ENCODE measurements around the gene GOLGA6C.
"Not testable (repeated sequence)": the region's sequence is repeated elsewhere in the genome, so short reads cannot be mapped to it uniquely, and the experiment has no call there.

- TF ChIP-seq CTCF (conservative IDR thresholded peaks at IDR 0.05; ENCODE audit: low read length) = 0 out of 2 replicates have a peak, but pooled peaks have one; percentile 28
- TF ChIP-seq EZH2phosphoT487 (IDR thresholded peaks at IDR 0.05; ENCODE audit: borderline replicate concordance, low read depth, low read length) = not testable (repeated sequence)
Measured at GRCh38 chr15:75252285-75252684, 5.8 kb upstream of the GOLGA6C start.
